WTC11 (cell line): ENCODE data around the gene SMYD3.

Experiments used
- CREB1 ChIP-seq: sonication (generic); formaldehyde crosslinking; IDR thresholded peaks from 2 replicates; pipeline ENCODE4 v1.8.0; 2023; ENCODE audit warnings: mild to moderate bottlenecking, missing genetic modification reagents
- CREM ChIP-seq: sonication (generic); formaldehyde crosslinking; IDR thresholded peaks from 2 replicates; pipeline ENCODE4 v1.8.1; 2022; ENCODE audit warnings: mild to moderate bottlenecking, missing genetic modification reagents, moderate library complexity
- CTCF ChIP-seq: fragments of 200-600 bp; IDR thresholded peaks from 2 replicates; pipeline ENCODE4 v1.8.0; 2022; ENCODE audit warnings: antibody characterized with exemption
- E2F1 ChIP-seq: sonication (generic); formaldehyde crosslinking; IDR thresholded peaks from 2 replicates; pipeline ENCODE4 v1.8.0; 2022; ENCODE audit warnings: mild to moderate bottlenecking, missing genetic modification reagents
- E2F4 ChIP-seq: sonication (generic); formaldehyde crosslinking; IDR thresholded peaks from 2 replicates; pipeline ENCODE4 v1.8.1; 2022; ENCODE audit warnings: low read depth, mild to moderate bottlenecking, moderate library complexity, missing genetic modification reagents, borderline replicate concordance
- NFYB ChIP-seq: sonication (generic); formaldehyde crosslinking; conservative IDR thresholded peaks from 2 replicates; pipeline ENCODE4 v1.8.0; 2022; ENCODE audit warnings: low read depth, missing genetic modification reagents
- NR3C1 ChIP-seq: sonication (generic); formaldehyde crosslinking; conservative IDR thresholded peaks from 2 replicates; pipeline ENCODE4 v1.8.1; 2023; ENCODE audit warnings: low read depth, mild to moderate bottlenecking, missing genetic modification reagents
- SP1 ChIP-seq: sonication (generic); formaldehyde crosslinking; conservative IDR thresholded peaks from 2 replicates; pipeline ENCODE4 v1.8.1; 2022; ENCODE audit warnings: missing genetic modification reagents
- TF ChIP-seq, protein P1 (sequence below): sonication (generic); formaldehyde crosslinking; conservative IDR thresholded peaks from 2 replicates; pipeline ENCODE4 v1.8.1; 2023; ENCODE audit warnings: mild to moderate bottlenecking, low read depth, missing genetic modification reagents, moderate library complexity

GRCh38 chr1:245704341-245704740 lies 802.7 kb downstream of the SMYD3 start:
- TF ChIP-seq CTCF (no peak), E2F1 (CRISPR knock-in tag) (no peak), SP1 (CRISPR knock-in tag) (no peak), CREB1 (CRISPR knock-in tag) (no peak), CREM (CRISPR knock-in tag) (no peak), NR3C1 (CRISPR knock-in tag) (no peak), E2F4 (no peak), NFYB (CRISPR knock-in tag) (no peak)
- TF ChIP-seq, protein P1, sequence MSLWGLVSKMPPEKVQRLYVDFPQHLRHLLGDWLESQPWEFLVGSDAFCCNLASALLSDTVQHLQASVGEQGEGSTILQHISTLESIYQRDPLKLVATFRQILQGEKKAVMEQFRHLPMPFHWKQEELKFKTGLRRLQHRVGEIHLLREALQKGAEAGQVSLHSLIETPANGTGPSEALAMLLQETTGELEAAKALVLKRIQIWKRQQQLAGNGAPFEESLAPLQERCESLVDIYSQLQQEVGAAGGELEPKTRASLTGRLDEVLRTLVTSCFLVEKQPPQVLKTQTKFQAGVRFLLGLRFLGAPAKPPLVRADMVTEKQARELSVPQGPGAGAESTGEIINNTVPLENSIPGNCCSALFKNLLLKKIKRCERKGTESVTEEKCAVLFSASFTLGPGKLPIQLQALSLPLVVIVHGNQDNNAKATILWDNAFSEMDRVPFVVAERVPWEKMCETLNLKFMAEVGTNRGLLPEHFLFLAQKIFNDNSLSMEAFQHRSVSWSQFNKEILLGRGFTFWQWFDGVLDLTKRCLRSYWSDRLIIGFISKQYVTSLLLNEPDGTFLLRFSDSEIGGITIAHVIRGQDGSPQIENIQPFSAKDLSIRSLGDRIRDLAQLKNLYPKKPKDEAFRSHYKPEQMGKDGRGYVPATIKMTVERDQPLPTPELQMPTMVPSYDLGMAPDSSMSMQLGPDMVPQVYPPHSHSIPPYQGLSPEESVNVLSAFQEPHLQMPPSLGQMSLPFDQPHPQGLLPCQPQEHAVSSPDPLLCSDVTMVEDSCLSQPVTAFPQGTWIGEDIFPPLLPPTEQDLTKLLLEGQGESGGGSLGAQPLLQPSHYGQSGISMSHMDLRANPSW (CRISPR knock-in tag), result no peak
